Activated B cell treated with CpG ODN at 0.5 μM for 24 hours (primary cell): ENCODE results near the gene NDUFAF4. TPM values are rescaled to one million over a fixed set of nuclear protein-coding genes. Genes with fewer than 3 reads are reported as not detected.
"Not testable (repeated sequence)": the region's sequence is repeated elsewhere in the genome, so short reads cannot be mapped to it uniquely, and the experiment has no call there.

Experiments used
- ATAC-seq: fragments of 200-7000 bp; cut with Tn5 transposase; one replicate; pipeline ENCODE4 v1.10.0; 2021; ENCODE audit warnings: low read depth, mild to moderate bottlenecking, moderate library complexity
- CTCF ChIA-PET: fragments of 350-600 bp; sonication (Branson Sonifier 250); formaldehyde crosslinking; loops from one replicate; lab custom pipeline; 2021; ENCODE audit warnings: antibody characterized with exemption; lab: Charles Lee
- POLR2A ChIA-PET: fragments of 350-600 bp; sonication (Branson Sonifier 250); formaldehyde crosslinking; loops from one replicate; lab custom pipeline; 2021; ENCODE audit warnings: antibody characterized with exemption; lab: Charles Lee
- DNase-seq: peaks from one replicate; pipeline ENCODE4 v3.0.0; 2022
- H3K27ac Mint-ChIP-seq: one replicate; pipeline ENCODE4 v1.8.0; 2020; ENCODE audit warnings: mixed read lengths
- H3K27me3 Mint-ChIP-seq: one replicate; pipeline ENCODE4 v1.8.0; 2021; ENCODE audit warnings: mixed read lengths
- H3K36me3 Mint-ChIP-seq: one replicate; pipeline ENCODE4 v1.8.0; 2021; ENCODE audit warnings: low read depth, mixed read lengths
- H3K4me1 Mint-ChIP-seq: one replicate; pipeline ENCODE4 v1.8.0; 2021; ENCODE audit warnings: mixed read lengths
- H3K4me3 Mint-ChIP-seq: one replicate; pipeline ENCODE4 v1.8.0; 2020; ENCODE audit warnings: mild to moderate bottlenecking, mixed read lengths
- H3K9me3 Mint-ChIP-seq: one replicate; pipeline ENCODE4 v1.8.0; 2020; ENCODE audit warnings: mixed read lengths
- intact Hi-C: fragments of 100-400 bp; cut with micrococcal nuclease; formaldehyde crosslinking; loops from one replicate; pipeline ENCODE4 v1.15.1; 2024
- total RNA-seq: library from RNA; stranded (reverse); gene quantifications from 2 replicates; pipeline ENCODE4 v1.2.3, GENCODE V29; 2022
- TF ChIP-seq, protein P1 (sequence below): fragments of 200-600 bp; IDR thresholded peaks from one replicate; pipeline ENCODE4 v1.8.0; 2022; ENCODE audit warnings: antibody characterized with exemption, mild to moderate bottlenecking

NDUFAF4 gene
- total RNA-seq, 1 donor from 2014 or later: 39.9 TPM

DNA sequence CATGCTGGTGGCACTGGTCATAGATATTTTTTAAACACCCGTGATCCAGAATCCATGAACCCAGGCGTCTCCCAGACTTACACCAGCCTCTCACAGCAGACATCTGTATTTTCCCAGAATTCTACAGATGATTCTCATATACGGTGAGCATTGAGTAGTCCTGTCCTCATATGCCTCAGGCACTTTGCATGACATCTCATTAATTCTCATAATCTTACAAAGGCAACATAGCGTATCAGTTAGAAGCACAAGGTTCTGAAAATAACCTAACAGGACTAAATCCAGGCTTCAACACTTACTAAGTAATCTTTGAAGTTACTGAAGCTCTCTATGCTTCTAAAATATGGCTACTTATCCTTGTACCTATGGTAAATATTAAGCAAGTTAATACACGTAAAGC is 8.9 kb downstream of the NDUFAF4 start:
- CTCF ChIA-PET: no interaction called here

DNA sequence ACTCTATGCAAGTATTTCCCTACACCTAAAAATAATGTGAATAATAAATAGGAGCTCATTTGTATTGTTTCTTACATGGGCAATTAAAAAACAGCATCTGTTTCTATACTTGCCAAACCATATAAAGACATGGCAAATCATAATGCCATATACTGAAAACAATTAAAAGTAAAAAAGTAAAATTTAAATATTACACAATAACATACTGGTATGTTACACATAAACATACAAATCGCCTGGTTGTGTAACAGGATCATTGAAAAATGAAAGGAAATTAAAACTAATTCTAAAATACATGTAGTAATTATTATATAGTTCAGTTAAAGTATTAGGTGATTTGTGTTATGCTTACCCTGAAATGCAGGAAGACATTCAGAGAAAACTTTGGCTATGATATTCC is 11.2 kb downstream of the NDUFAF4 start:
- H3K4me3 Mint-ChIP-seq: no peak overlapping the region
- H3K27ac Mint-ChIP-seq: no peak overlapping the region
- no peaks in the 10 kb centered on the region for H3K27me3 Mint-ChIP-seq
- ATAC-seq: no peak
- TF ChIP-seq, protein P1, sequence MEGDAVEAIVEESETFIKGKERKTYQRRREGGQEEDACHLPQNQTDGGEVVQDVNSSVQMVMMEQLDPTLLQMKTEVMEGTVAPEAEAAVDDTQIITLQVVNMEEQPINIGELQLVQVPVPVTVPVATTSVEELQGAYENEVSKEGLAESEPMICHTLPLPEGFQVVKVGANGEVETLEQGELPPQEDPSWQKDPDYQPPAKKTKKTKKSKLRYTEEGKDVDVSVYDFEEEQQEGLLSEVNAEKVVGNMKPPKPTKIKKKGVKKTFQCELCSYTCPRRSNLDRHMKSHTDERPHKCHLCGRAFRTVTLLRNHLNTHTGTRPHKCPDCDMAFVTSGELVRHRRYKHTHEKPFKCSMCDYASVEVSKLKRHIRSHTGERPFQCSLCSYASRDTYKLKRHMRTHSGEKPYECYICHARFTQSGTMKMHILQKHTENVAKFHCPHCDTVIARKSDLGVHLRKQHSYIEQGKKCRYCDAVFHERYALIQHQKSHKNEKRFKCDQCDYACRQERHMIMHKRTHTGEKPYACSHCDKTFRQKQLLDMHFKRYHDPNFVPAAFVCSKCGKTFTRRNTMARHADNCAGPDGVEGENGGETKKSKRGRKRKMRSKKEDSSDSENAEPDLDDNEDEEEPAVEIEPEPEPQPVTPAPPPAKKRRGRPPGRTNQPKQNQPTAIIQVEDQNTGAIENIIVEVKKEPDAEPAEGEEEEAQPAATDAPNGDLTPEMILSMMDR: no peak
- DNase-seq: no peak
- H3K36me3 Mint-ChIP-seq: peaks cover 21% of the 10 kb centered on the region
- intact Hi-C loops: no loop called here
- POLR2A ChIA-PET: no interaction called here
- no peaks in the 10 kb centered on the region for H3K9me3 Mint-ChIP-seq
- CTCF ChIA-PET: no interaction called here
- peaks cover 4% of the 10 kb centered on the region for H3K4me1 Mint-ChIP-seq

More for the DNA sequence above, 8.9 kb downstream of the NDUFAF4 start:
- no peaks in the 10 kb centered on the region for H3K27me3 Mint-ChIP-seq
- TF ChIP-seq, protein P1: no peak
- ATAC-seq: no peak
- no peak overlapping the region for H3K4me3 Mint-ChIP-seq
- intact Hi-C loops: no loop called here
- H3K27ac Mint-ChIP-seq: no peak overlapping the region
- POLR2A ChIA-PET: no interaction called here
- H3K36me3 Mint-ChIP-seq: peaks cover 24% of the 10 kb centered on the region
- H3K4me1 Mint-ChIP-seq: peaks cover 4% of the 10 kb centered on the region
- no peak for DNase-seq
- H3K9me3 Mint-ChIP-seq: no peaks in the 10 kb centered on the region

DNA sequence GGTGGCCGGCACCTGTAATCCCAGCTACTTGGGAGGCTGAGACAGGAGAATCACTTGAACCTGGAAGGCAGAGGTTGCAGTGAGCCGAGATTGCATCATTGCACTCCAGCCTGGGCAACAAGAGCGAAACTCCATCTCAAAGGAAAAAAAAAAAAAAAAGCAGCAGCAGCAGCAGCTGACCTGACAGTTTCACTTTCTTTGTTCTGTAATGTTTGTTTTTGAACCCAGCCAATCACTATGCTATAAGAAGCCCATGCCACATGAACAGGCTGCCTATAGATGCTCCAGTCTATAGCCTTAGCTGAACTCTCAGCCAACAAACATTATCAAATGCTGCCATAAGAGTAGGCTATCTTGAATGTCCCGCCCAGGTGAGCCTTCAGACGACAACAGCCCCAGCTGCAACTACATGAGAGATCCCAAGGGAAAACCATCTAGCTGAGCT is 12.5 kb downstream of the NDUFAF4 start:
- CTCF ChIA-PET, H3K4me3 Mint-ChIP-seq, POLR2A ChIA-PET, ATAC-seq, H3K9me3 Mint-ChIP-seq, intact Hi-C loops, DNase-seq, H3K4me1 Mint-ChIP-seq, H3K36me3 Mint-ChIP-seq, H3K27ac Mint-ChIP-seq, H3K27me3 Mint-ChIP-seq: not testable (repeated sequence)

DNA sequence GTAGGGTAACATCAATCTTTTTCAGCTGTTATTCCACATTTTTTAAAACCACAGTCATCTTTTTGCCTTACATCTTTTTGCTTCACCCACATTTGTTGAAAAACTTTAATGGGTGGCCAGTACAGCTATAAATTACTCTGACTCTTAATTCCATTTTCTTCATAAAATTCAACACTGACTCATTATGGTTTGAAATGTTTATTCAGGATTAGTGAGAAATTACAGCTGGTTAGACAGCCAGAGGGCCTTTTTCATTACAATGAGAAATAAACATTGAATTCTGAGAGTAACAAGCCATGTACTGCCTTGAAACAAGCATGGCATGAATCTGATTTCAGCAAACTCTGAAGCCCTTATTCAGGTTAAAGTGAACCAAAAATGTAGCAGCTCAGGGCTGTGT is 19.5 kb downstream of the NDUFAF4 start:
- ChIA-PET POLR2A (no interaction called here), CTCF (no interaction called here)
- Mint-ChIP-seq H3K27me3 (peaks cover 5% of the 10 kb centered on the region), H3K27ac (no peak overlapping the region), H3K4me3 (no peak overlapping the region), H3K4me1 (no peaks in the 10 kb centered on the region), H3K36me3 (no peaks in the 10 kb centered on the region), H3K9me3 (no peaks in the 10 kb centered on the region)
- DNase-seq (no peak), ATAC-seq (no peak)
- intact Hi-C loops: no loop called here
- TF ChIP-seq, protein P1: no peak

DNA sequence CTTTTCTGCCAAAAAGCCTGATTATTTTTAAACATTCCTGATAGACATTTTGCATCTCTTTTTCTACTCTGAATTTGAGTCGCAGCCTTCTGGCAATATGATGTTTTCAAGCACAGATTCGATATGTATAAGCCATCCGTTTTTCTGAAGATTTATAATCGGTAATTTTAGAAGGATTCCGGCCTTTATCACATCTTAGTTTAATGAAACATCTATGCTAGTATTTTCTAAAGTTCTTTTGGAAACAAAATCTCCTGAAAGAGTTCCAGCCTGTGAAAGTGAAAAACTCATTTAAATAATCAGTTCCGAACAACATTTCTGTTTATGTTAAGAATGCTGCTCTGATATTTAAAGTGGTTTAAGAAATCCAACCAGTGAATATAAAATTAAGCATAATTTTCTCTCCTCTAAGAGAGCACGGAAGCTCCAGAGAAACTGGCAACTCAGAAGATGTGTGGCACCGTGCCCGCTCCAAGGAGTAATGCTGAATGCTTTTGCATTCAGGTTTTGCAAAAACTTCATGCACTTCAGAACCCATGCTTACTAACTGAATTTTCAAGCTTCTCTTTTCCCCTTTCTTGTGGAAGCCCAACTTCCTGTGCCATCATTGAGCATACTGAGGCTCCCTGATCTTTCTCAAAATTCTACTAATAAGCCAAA is 20.7 kb downstream of the NDUFAF4 start:
- H3K4me3 Mint-ChIP-seq: no peak overlapping the region
- H3K4me1 Mint-ChIP-seq: no peaks in the 10 kb centered on the region
- H3K9me3 Mint-ChIP-seq: no peaks in the 10 kb centered on the region
- ChIA-PET POLR2A (no interaction called here), CTCF (no interaction called here)
- TF ChIP-seq, protein P1: no peak
- intact Hi-C loops: no loop called here
- DNase-seq (no peak), ATAC-seq (no peak)
- H3K27ac Mint-ChIP-seq: no peak overlapping the region
- H3K27me3 Mint-ChIP-seq: peaks cover 5% of the 10 kb centered on the region
- H3K36me3 Mint-ChIP-seq: no peaks in the 10 kb centered on the region

DNA sequence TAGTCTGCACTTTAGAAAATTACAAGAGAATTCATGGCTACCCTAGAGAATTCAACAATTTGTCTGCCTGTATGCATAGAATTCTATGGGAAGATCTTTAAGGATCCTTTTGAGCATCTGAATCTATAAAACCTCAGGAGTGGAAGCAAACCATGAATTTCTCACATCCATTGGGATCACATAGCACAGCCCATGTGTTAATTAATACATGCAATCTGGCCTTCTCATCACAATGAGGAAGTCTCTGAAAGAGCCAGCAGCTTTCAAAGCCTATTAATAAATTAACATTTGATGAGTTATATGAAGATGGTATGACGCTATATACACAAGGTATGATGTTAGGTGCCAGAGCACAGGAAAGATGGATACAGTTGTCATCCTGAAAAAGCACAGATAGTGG is 24.7 kb downstream of the NDUFAF4 start:
- Mint-ChIP-seq H3K27ac (no peak overlapping the region), H3K36me3 (no peaks in the 10 kb centered on the region), H3K27me3 (peaks cover 5% of the 10 kb centered on the region), H3K4me3 (no peak overlapping the region), H3K9me3 (no peaks in the 10 kb centered on the region), H3K4me1 (no peaks in the 10 kb centered on the region)
- intact Hi-C loops: no loop called here
- TF ChIP-seq, protein P1: no peak
- ChIA-PET POLR2A (no interaction called here), CTCF (no interaction called here)
- DNase-seq (no peak), ATAC-seq (no peak)
